GM19043 (cell line): Measurements from ENCODE around the gene PRTFDC1.

Experiments
- ATAC-seq: cut with Tn5 transposase; IDR thresholded peaks from one replicate; pipeline ENCODE4 v1.9.1; 2021; ENCODE audit warnings: low read depth; ENCODE audit not compliant: unreplicated experiment

Gene PRTFDC1

DNA sequence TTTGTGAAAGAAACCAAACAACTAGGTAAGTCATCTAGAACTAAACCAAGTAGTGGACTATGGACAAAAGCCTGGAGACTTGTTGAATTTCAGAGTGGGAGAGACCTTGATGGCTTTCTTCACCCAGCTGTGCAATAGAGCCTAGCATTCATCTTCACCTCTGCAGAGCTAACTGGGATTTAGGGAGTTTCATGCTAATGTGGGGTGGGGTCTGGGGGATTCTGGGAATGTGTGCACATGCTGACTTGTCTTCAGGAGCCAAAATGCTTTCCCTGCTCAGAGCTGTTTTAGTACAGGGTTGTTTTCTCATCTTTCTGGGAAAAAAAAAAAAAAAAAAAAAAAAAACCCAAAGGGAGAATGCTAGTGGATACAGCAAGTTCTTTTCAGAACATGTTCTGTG, 147.4 kb downstream of the PRTFDC1 start:
- ATAC-seq = no peak

DNA sequence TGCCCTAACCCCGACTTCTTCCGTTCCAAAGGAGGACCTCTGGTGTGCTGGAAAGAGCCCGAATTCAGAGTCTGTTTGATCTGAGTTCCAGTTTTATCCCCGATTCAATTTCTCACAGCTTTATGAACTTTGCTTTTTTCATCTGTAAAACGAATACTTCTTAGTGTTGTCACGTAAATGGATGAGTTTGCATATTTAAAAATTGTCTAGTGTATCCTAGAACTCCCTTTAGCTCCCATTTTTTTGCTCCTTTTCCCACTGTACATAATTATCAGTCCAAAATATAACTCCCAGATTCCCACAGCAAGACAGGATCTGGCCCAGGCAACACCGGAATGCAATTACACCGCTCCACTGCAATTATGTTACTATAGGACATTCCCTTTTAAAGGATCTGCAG, 148.0 kb downstream of the PRTFDC1 start:
- ATAC-seq = no peak

DNA sequence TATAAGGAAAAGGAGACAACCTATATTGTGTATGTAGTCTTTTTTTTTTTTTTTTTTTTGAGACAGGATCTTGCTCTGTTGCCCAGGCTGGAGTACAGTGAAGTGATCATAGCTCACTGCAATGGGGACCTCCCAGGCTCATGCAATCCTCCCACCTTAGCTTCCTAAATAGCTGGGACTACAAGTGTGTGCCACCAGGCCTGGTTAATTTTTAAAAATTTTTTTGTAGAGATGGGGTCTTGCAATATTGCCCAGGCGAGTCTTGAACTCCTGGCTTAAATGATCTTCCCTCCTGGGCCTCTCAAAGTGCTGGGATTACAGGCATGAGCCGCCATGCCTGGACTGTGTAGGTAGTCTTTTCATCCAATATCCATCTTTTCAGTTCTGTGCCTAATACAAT, 150.0 kb downstream of the PRTFDC1 start:
- ATAC-seq = no peak

GRCh38 chr10:24800861-24801260, 151.5 kb downstream of the PRTFDC1 start:
- ATAC-seq = no peak
